Measurements from ENCODE around the gene CD27.

The CD27 gene

GRCh38 chr12:6444704-6445688 is at the start of gene CD27:
TSS of gene CD27 (plus strand) at chr12:6444955. CDS start at chr12:6445096, 141 bp downstream.
- Histone ChIP-seq H3K36me3 (ENCODE audit: low read length) (no peaks in the 10 kb centered on the region), H2AFZ (ENCODE audit: low read depth, low read length, severe bottlenecking) (no peak within 1 kb of the TSS), H3K9me3 (ENCODE audit: insufficient read depth, low read length) (no peaks in the 10 kb centered on the region), H3K4me3 (ENCODE audit: insufficient read depth, low read length, poor library complexity, severe bottlenecking) (peak within 1 kb of the TSS; percentile 75), H3K9me2 (replicated peaks; ENCODE audit: insufficient read depth, low read length) (no peaks in the 10 kb centered on the region), H3K79me2 (ENCODE audit: insufficient read depth, low read length) (peaks cover 19% of the 10 kb centered on the region), H3K4me2 (ENCODE audit: low read depth, low read length, poor library complexity, severe bottlenecking) (peak within 1 kb of the TSS; percentile 83), H3K27ac (ENCODE audit: low read depth, low read length) (peak within 1 kb of the TSS; percentile 95), H4K20me1 (ENCODE audit: low read depth, low read length) (no peaks in the 10 kb centered on the region), H3F3A (ENCODE audit: insufficient read depth) (peaks cover 71% of the 10 kb centered on the region), H3K9ac (ENCODE audit: low read length) (peak within 1 kb of the TSS; percentile 91), H3K27me3 (ENCODE audit: low read length) (no peaks in the 10 kb centered on the region)
- TF ChIP-seq CTCF (IDR thresholded peaks at IDR 0.05; ENCODE audit: insufficient read depth, low read length, poor library complexity, severe bottlenecking) = no peak
- no peak for TF ChIP-seq EZH2phosphoT487 (conservative IDR thresholded peaks at IDR 0.05; ENCODE audit: low read length)

GRCh38 chr12:6396031-6396430 is 48.7 kb upstream of the CD27 start:
- H3K9ac ChIP-seq (ENCODE audit: low read length) = no peak overlapping the region
- no peaks in the 10 kb centered on the region for H3K27me3 ChIP-seq (ENCODE audit: low read length)
- no peak overlapping the region for H3K4me3 ChIP-seq (ENCODE audit: insufficient read depth, low read length, poor library complexity, severe bottlenecking)
- no peak overlapping the region for H3K27ac ChIP-seq (ENCODE audit: low read depth, low read length)
- H3K4me2 ChIP-seq (ENCODE audit: low read depth, low read length, poor library complexity, severe bottlenecking) = no peak overlapping the region
- no peaks in the 10 kb centered on the region for H3K36me3 ChIP-seq (ENCODE audit: low read length)
- H3K79me2 ChIP-seq (ENCODE audit: insufficient read depth, low read length) = no peaks in the 10 kb centered on the region
- no peaks in the 10 kb centered on the region for H3K9me2 ChIP-seq (replicated peaks; ENCODE audit: insufficient read depth, low read length)
- no peaks in the 10 kb centered on the region for H4K20me1 ChIP-seq (ENCODE audit: low read depth, low read length)
- no peaks in the 10 kb centered on the region for H3K9me3 ChIP-seq (ENCODE audit: insufficient read depth, low read length)
- no peak overlapping the region for H2AFZ ChIP-seq (ENCODE audit: low read depth, low read length, severe bottlenecking)
- TF ChIP-seq EZH2phosphoT487 (conservative IDR thresholded peaks at IDR 0.05; ENCODE audit: low read length) = no peak
- TF ChIP-seq CTCF (IDR thresholded peaks at IDR 0.05; ENCODE audit: insufficient read depth, low read length, poor library complexity, severe bottlenecking) = no peak
- no peaks in the 10 kb centered on the region for H3F3A ChIP-seq (ENCODE audit: insufficient read depth)

GRCh38 chr12:6399884-6400644 is 44.7 kb upstream of the CD27 start:
- Histone ChIP-seq H2AFZ (ENCODE audit: low read depth, low read length, severe bottlenecking) (no peak overlapping the region), H4K20me1 (ENCODE audit: low read depth, low read length) (no peaks in the 10 kb centered on the region)

More at GRCh38 chr12:6399884-6400644, 44.7 kb upstream of the CD27 start:
- H3K27ac ChIP-seq (ENCODE audit: low read depth, low read length) = no peak overlapping the region
- no peak overlapping the region for H3K4me3 ChIP-seq (ENCODE audit: insufficient read depth, low read length, poor library complexity, severe bottlenecking)
- TF ChIP-seq CTCF (IDR thresholded peaks at IDR 0.05; ENCODE audit: insufficient read depth, low read length, poor library complexity, severe bottlenecking) = no peak
- no peak for TF ChIP-seq EZH2phosphoT487 (conservative IDR thresholded peaks at IDR 0.05; ENCODE audit: low read length)
- no peak overlapping the region for H3K9ac ChIP-seq (ENCODE audit: low read length)
- H3K79me2 ChIP-seq (ENCODE audit: insufficient read depth, low read length) = no peaks in the 10 kb centered on the region
- no peaks in the 10 kb centered on the region for H3K36me3 ChIP-seq (ENCODE audit: low read length)
- no peaks in the 10 kb centered on the region for H3K27me3 ChIP-seq (ENCODE audit: low read length)
- no peaks in the 10 kb centered on the region for H3F3A ChIP-seq (ENCODE audit: insufficient read depth)
- H3K9me2 ChIP-seq (replicated peaks; ENCODE audit: insufficient read depth, low read length) = no peaks in the 10 kb centered on the region
- H3K9me3 ChIP-seq (ENCODE audit: insufficient read depth, low read length) = no peaks in the 10 kb centered on the region
- H3K4me2 ChIP-seq (ENCODE audit: low read depth, low read length, poor library complexity, severe bottlenecking) = no peak overlapping the region

Measured in SU-DHL-6 (cell line).